HepG2 (cell line): Measurements from ENCODE around the gene ZNF324B. TPM values are rescaled to one million over a fixed set of nuclear protein-coding genes. Genes with fewer than 3 reads are reported as not detected.

Experiments used
- CC2D1A ChIP-seq: sonication (generic); formaldehyde crosslinking; IDR thresholded peaks from 2 replicates; pipeline ENCODE4 v1.8.1; 2023; ENCODE audit warnings: mild to moderate bottlenecking, missing genetic modification reagents
- CEBPB ChIP-seq: IDR thresholded peaks from 2 replicates; pipeline ENCODE4 v1.6.1; 2011; ENCODE audit warnings: low read depth, low read length, improper control_type of control experiment, borderline replicate concordance
- DR1 ChIP-seq: sonication (generic); formaldehyde crosslinking; IDR thresholded peaks from 2 replicates; pipeline ENCODE4 v1.8.0; 2021; ENCODE audit warnings: mild to moderate bottlenecking, missing genetic modification reagents, inconsistent platforms
- GATA4 ChIP-seq: sonication (generic); IDR thresholded peaks from 2 replicates; pipeline ENCODE4 v1.6.1; 2016; ENCODE audit warnings: antibody characterized with exemption, low read depth, borderline replicate concordance
- HMGXB3 ChIP-seq: sonication (generic); formaldehyde crosslinking; IDR thresholded peaks from 2 replicates; pipeline ENCODE4 v1.4.0; 2020; ENCODE audit warnings: missing genetic modification reagents, borderline replicate concordance
- KMT2A ChIP-seq: sonication (generic); formaldehyde crosslinking; IDR thresholded peaks from 2 replicates; pipeline ENCODE4 v1.4.0; 2020; ENCODE audit warnings: missing genetic modification reagents
- MYC ChIP-seq: sonication (generic); formaldehyde crosslinking; IDR thresholded peaks from 2 replicates; pipeline ENCODE4 v1.9.0; 2021; ENCODE audit warnings: missing genetic modification reagents, borderline replicate concordance
- PHF5A ChIP-seq: IDR thresholded peaks from one replicate; pipeline ENCODE4 v1.6.1; 2018; ENCODE audit warnings: low read depth, missing genetic modification reagents; ENCODE audit not compliant: unreplicated experiment
- RFX1 ChIP-seq: fragments of 450-650 bp; IDR thresholded peaks from 2 replicates; pipeline ENCODE4 v1.6.1; 2017
- TERF1 ChIP-seq: sonication (generic); formaldehyde crosslinking; IDR thresholded peaks from 2 replicates; pipeline ENCODE4 v1.8.0; 2022; ENCODE audit warnings: mild to moderate bottlenecking, missing genetic modification reagents, moderate library complexity
- ZNF124 ChIP-seq: sonication (generic); formaldehyde crosslinking; IDR thresholded peaks from 2 replicates; pipeline ENCODE4 v1.4.0; 2020; ENCODE audit warnings: missing genetic modification reagents
- ZNF18 ChIP-seq: sonication (generic); formaldehyde crosslinking; IDR thresholded peaks from 2 replicates; pipeline ENCODE4 v1.8.0; 2022; ENCODE audit warnings: mild to moderate bottlenecking, missing genetic modification reagents; ENCODE audit not compliant: insufficient replicate concordance
- ZNF558 ChIP-seq: sonication (generic); formaldehyde crosslinking; IDR thresholded peaks from 2 replicates; pipeline ENCODE4 v1.9.0; 2022; ENCODE audit warnings: mild to moderate bottlenecking, missing genetic modification reagents, borderline replicate concordance
- ZNF713 ChIP-seq: sonication (generic); formaldehyde crosslinking; IDR thresholded peaks from 2 replicates; pipeline ENCODE4 v1.4.0; 2020; ENCODE audit warnings: mild to moderate bottlenecking, missing genetic modification reagents
- ZNF792 ChIP-seq: IDR thresholded peaks from 2 replicates; pipeline ENCODE4 v1.6.1; 2016
- ZSCAN5A ChIP-seq: sonication (generic); formaldehyde crosslinking; IDR thresholded peaks from 2 replicates; pipeline ENCODE4 v1.8.0; 2022; ENCODE audit warnings: mild to moderate bottlenecking, missing genetic modification reagents, borderline replicate concordance
- polyA plus RNA-seq, 8 experiments: library from polyadenylated mRNA; depleted of rRNA in 3 of 8; stranded (reverse) in 7 of 8; unstranded in 1 of 8; fragments of >200 nt; fragmentation: Illumina TruSeq in 4 of 8; extraction: Trizol in 4 of 8; gene quantifications; 2 replicates each; pipeline versions ENCODE4 v1.2.1 to v1.2.3, GENCODE V29; 2011 to 2016; ENCODE audit warnings: low read depth in 4 of 8, missing spikeins in 1 of 8, mixed read lengths in 1 of 8; ENCODE audit not compliant: insufficient read depth in 1 of 8
- total RNA-seq, 5 experiments: library from RNA; depleted of rRNA; stranded (reverse); fragments of >200 nt; fragmentation: Illumina TruSeq; extraction: Trizol; gene quantifications; 2 replicates each; pipeline ENCODE4 v1.2.3, GENCODE V29; 2016; ENCODE audit warnings: low read depth in 1 of 5

Gene ZNF324B
- total and polyA plus RNA-seq, 2 of the 13 experiments (the other 11 are each of a cell fraction or from before 2014, with no cell fraction given), result 0.53 to 3.0 TPM

GRCh38 chr19:58408152-58409009 lies 43.0 kb upstream of the ZNF324B start, which contains the start of gene ZNF584 (continued):
- TF ChIP-seq TERF1 (CRISPR knock-in tag), result no peak
- TF ChIP-seq ZNF792 (CRISPR knock-in tag), result peak; percentile 31; the same call in 1 of the 2 replicates
- TF ChIP-seq PHF5A, result no peak
- TF ChIP-seq CC2D1A (CRISPR knock-in tag), result no peak
- TF ChIP-seq ZNF713, result peak; percentile 61; the same call in 1 of the 2 replicates
- no peak for TF ChIP-seq CEBPB
- no peak for TF ChIP-seq ZNF18
- TF ChIP-seq KMT2A (CRISPR knock-in tag), result peak; percentile 3; the same call in 1 of the 2 replicates
- peak; percentile 93; the same call in 1 of the 2 replicates for TF ChIP-seq HMGXB3 (CRISPR knock-in tag)
- no peak; the same call in 1 of the 2 replicates for TF ChIP-seq ZNF124 (CRISPR knock-in tag)
- TF ChIP-seq ZNF558, result no peak; the same call in 1 of the 2 replicates
- peak; percentile 7; the same call in 1 of the 2 replicates for TF ChIP-seq MYC
- TF ChIP-seq GATA4, result peak; percentile 69; the same call in 1 of the 2 replicates
- peak; percentile 64; the same call in 1 of the 2 replicates for TF ChIP-seq ZSCAN5A
- peak; percentile 89 for TF ChIP-seq RFX1
- peak; percentile 26; the same call in 1 of the 2 replicates for TF ChIP-seq DR1 (CRISPR knock-in tag)
